GM19043 (cell line): ENCODE measurements around the gene SAMD5.

Experiments
- ATAC-seq: cut with Tn5 transposase; IDR thresholded peaks from one replicate; pipeline ENCODE4 v1.9.1; 2021; ENCODE audit warnings: low read depth; ENCODE audit not compliant: unreplicated experiment

SAMD5 gene

GRCh38 chr6:147617366-147617765 lies 108.9 kb downstream of the SAMD5 start:
- ATAC-seq, result no peak

DNA sequence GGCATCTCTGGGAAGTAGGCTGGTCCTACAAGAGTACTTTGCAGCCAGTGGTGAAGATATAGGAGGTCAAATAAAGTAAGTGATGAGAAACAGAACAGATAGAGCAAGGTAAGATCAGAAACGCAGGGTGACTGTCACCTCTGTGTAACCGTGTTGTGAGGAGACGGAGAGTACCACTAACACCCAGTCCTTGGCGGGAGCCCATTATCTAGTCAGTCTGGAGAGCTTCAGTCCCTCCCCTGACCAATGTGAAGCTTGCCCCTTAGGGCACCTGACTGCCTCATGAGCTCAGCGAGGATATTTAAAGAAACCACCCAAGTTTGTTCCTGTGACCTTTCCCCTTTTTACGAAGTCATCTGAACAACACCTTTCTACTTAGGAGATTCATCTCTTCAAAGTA lies 110.0 kb downstream of the SAMD5 start:
- ATAC-seq, result no peak

DNA sequence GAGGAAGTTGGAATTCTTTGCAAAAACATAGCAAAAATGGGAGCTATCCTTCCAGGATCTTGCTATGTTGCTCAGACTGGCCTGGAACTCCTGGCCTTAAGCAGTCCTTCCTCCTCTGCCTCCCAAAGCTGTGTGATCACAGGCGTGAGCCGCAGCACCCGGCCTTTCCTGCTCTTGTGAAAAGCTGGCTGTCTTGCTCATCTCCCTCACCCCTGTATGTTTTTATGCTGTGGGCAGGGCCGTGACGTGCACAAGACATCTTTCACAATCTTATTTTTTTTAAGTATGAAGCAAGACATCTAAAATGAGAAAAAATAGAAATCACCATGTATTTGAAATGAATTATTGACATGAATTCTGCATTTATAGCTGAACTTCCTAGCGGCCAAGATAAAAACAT lies 110.4 kb downstream of the SAMD5 start:
- ATAC-seq, result no peak
